ENCODE measurements around the gene ZFYVE1.

- TF ChIP-seq CTCF (IDR thresholded peaks at IDR 0.05): no peak
- no peak for TF ChIP-seq POLR2A (IDR thresholded peaks at IDR 0.05)
Observed at GRCh38 chr14:72946491-72946890, 80.4 kb downstream of the ZFYVE1 start.
